Sigmoid colon (tissue), 3 donors: ENCODE measurements around the gene ANKRD33.

Experiments used
- CTCF ChIP-seq, 4 experiments: fragments of 450-650 bp in 3 of 4; fragments of 200-600 bp in 1 of 4; IDR thresholded peaks; one replicate each; pipeline ENCODE4 v1.5.1; 2016 to 2019; ENCODE audit warnings: antibody characterized with exemption in 4 of 4, mild to moderate bottlenecking in 3 of 4, moderate library complexity in 2 of 4
- POLR2A ChIP-seq, 2 donors: fragments of 450-650 bp; IDR thresholded peaks; one replicate each; pipeline ENCODE4 v1.6.1; 2016; ENCODE audit warnings: antibody characterized with exemption in 2 of 2, mild to moderate bottlenecking in 2 of 2, moderate library complexity in 2 of 2

- no peak for TF ChIP-seq POLR2A (IDR thresholded peaks at IDR 0.05)
- no peak for TF ChIP-seq CTCF (IDR thresholded peaks at IDR 0.05)
These were observed 43.0 kb upstream of the ANKRD33 start for GRCh38 chr12:51844854-51845253.
